K562 (cell line): Measurements from ENCODE around the gene OR4C5. TPM values are rescaled to one million over a fixed set of nuclear protein-coding genes. Genes with fewer than 3 reads are reported as not detected.

Experiments used
- ATAC-seq: fragments of 200-7000 bp; cut with Tn5 transposase; 3 replicates; pipeline ENCODE4 v1.9.1; 2020; ENCODE audit warnings: moderate library complexity
- Bru-seq: library from RNA; stranded (reverse); fragments of 400-500 nt; gene quantifications from one replicate; lab custom pipeline; 2021; lab: Mats Ljungman, UMichigan
- BruChase-seq, 2 experiments: library from RNA; stranded (reverse); fragments of 400-500 nt; gene quantifications; one replicate each; lab custom pipeline; 2021; lab: Mats Ljungman, UMichigan
- BruUV-seq: library from RNA; stranded (reverse); fragments of 400-500 nt; replicated peaks from 2 replicates; lab custom pipeline; 2021; lab: Mats Ljungman, UMichigan
- CTCF ChIA-PET: fragments of 300-600 bp; formaldehyde crosslinking; extraction: SDS; loops from one replicate; lab custom pipeline; 2021; ENCODE audit warnings: low intra/inter-chr PET ratio; lab: Yijun Ruan, JAX
- POLR2A ChIA-PET: fragments of 300-600, 350-650 bp; sonication (Branson Sonifier 250); formaldehyde crosslinking; extraction: SDS; loops from one replicate; lab custom pipeline; 2021; ENCODE audit warnings: antibody characterized with exemption, inconsistent platforms; lab: Yijun Ruan, JAX
- DNase-seq, 4 experiments: peaks; one replicate each; pipeline versions ENCODE4 v3.0.0 to v3.0.0-alpha.2; 2011 to 2018; ENCODE audit warnings: low spot score in 3 of 4, mixed read lengths in 3 of 4; ENCODE audit errors: extremely low read depth in 1 of 4
- FAIRE-seq: peaks from 2 replicates; lab custom pipeline; 2011; peaks lifted over from hg19 to GRCh38; lab: Jason Lieb, UNC
- H2AFZ ChIP-seq: 2 replicates; pipeline ENCODE4 v1.6.0; 2011; ENCODE audit warnings: low read depth, low read length, control low read depth, inconsistent platforms
- H3K27ac ChIP-seq: fragments of 200-600 bp; 3 replicates; pipeline ENCODE4 v1.8.0; 2011; ENCODE audit warnings: low read depth, mild to moderate bottlenecking, control low read depth, inconsistent platforms, low read length, moderate library complexity, mixed read lengths; ENCODE audit errors: extremely low read depth
- H3K27me3 ChIP-seq, 2 experiments: fragments of 300-600 bp in 1 of 2; 2 replicates in 1 of 2; 3 replicates in 1 of 2; pipeline versions ENCODE4 v1.6.0 to v1.8.0; 2011; ENCODE audit warnings: inconsistent platforms in 2 of 2, low read length in 2 of 2, mild to moderate bottlenecking in 1 of 2, mixed read lengths in 1 of 2, moderate library complexity in 1 of 2; ENCODE audit not compliant: control insufficient read depth in 2 of 2, insufficient read depth in 2 of 2
- H3K36me3 ChIP-seq: fragments of 300-600 bp; 3 replicates; pipeline ENCODE4 v1.8.0; 2011; ENCODE audit warnings: mild to moderate bottlenecking, low read length, inconsistent platforms; ENCODE audit not compliant: control insufficient read depth, insufficient read depth
- H3K4me1 ChIP-seq, 2 experiments: fragments of 200-600 bp in 1 of 2; replicated peaks in 1 of 2; 2 replicates in 1 of 2; 3 replicates in 1 of 2; pipeline versions ENCODE4 v1.5.1 to v1.8.0; 2011; ENCODE audit warnings: inconsistent platforms in 2 of 2, low read length in 2 of 2, mild to moderate bottlenecking in 1 of 2, mixed read lengths in 1 of 2, moderate library complexity in 1 of 2; ENCODE audit not compliant: control insufficient read depth in 2 of 2, insufficient read depth in 2 of 2
- H3K4me2 ChIP-seq: 2 replicates; pipeline ENCODE4 v1.6.1; 2011; ENCODE audit warnings: low read length, control low read depth, inconsistent platforms, mixed read lengths; ENCODE audit not compliant: insufficient read depth
- H3K4me3 ChIP-seq: fragments of 200-600 bp; sonication (generic), shearing (Covaris generic); 2 replicates; pipeline ENCODE4 v1.5.1; 2016; ENCODE audit warnings: control low read depth, inconsistent platforms
- H3K79me2 ChIP-seq: fragments of 200-600 bp; 3 replicates; pipeline ENCODE4 v1.8.0; 2011; ENCODE audit warnings: low read length, inconsistent platforms; ENCODE audit not compliant: control insufficient read depth, insufficient read depth
- H3K9ac ChIP-seq, 2 experiments: 2 replicates each; pipeline versions ENCODE4 v1.6.0 to v1.6.1; 2011; ENCODE audit warnings: low read depth in 2 of 2, low read length in 2 of 2, control low read depth in 1 of 2, inconsistent platforms in 1 of 2, mild to moderate bottlenecking in 1 of 2, mixed read lengths in 1 of 2; ENCODE audit not compliant: insufficient read depth in 1 of 2
- H3K9me1 ChIP-seq: one replicate; pipeline ENCODE4 v1.6.0; 2011; ENCODE audit warnings: inconsistent platforms, mild to moderate bottlenecking, low read length, moderate library complexity; ENCODE audit not compliant: control insufficient read depth, insufficient read depth
- H3K9me3 ChIP-seq: replicated peaks from 2 replicates; pipeline ENCODE4 v1.5.1; 2011; ENCODE audit warnings: low read depth, low read length, inconsistent platforms; ENCODE audit not compliant: control insufficient read depth, insufficient read depth
- H4K20me1 ChIP-seq: replicated peaks from 2 replicates; pipeline ENCODE4 v1.6.1; 2011; ENCODE audit warnings: low read length, inconsistent platforms, mixed read lengths; ENCODE audit not compliant: control insufficient read depth, insufficient read depth
- CREM ChIP-seq: IDR thresholded peaks from 2 replicates; pipeline ENCODE4 v1.6.1; 2014; ENCODE audit warnings: antibody characterized with exemption, low read depth
- DNMT1 ChIP-seq: fragments of 450-650 bp; IDR thresholded peaks from 2 replicates; pipeline ENCODE4 v1.6.1; 2016; ENCODE audit warnings: antibody characterized with exemption, mild to moderate bottlenecking
- HNRNPL ChIP-seq: fragments of 200-400 bp; formaldehyde crosslinking; IDR thresholded peaks from 2 replicates; pipeline ENCODE4 v1.6.1; 2017; ENCODE audit warnings: low read depth, mild to moderate bottlenecking, low read length
- IFI16 ChIP-seq: fragments of 250-450 bp; sonication (Bioruptor Pico); IDR thresholded peaks from 2 replicates; pipeline ENCODE4 v2.1.2; 2022; ENCODE audit warnings: mild to moderate bottlenecking, inconsistent platforms
- RNF2 ChIP-seq: sonication (generic); IDR thresholded peaks from 2 replicates; pipeline ENCODE4 v1.6.1; 2016
- TFAM ChIP-seq: fragments of 250-450 bp; sonication (Bioruptor Pico); conservative IDR thresholded peaks from 2 replicates; pipeline ENCODE4 v1.5.0; 2021; ENCODE audit warnings: mild to moderate bottlenecking, moderate library complexity
- ZNF143 ChIP-seq: sonication (generic); formaldehyde crosslinking; IDR thresholded peaks from 2 replicates; pipeline ENCODE4 v1.9.0; 2022; ENCODE audit warnings: mild to moderate bottlenecking, missing genetic modification reagents
- ZNF408 ChIP-seq: fragments of 250-450 bp; sonication (Bioruptor Pico); IDR thresholded peaks from 2 replicates; pipeline ENCODE4 v1.4.0; 2020; ENCODE audit warnings: low read depth, mild to moderate bottlenecking, moderate library complexity
- WGBS: fragments of 100-300 bp; shearing (Covaris generic); methylation state at CpG from one replicate; pipeline ENCODE4 v1.1.6; 2016; ENCODE audit warnings: low coverage, mixed read lengths; ENCODE audit not compliant: insufficient coverage; ENCODE audit errors: missing lambda C conversion rate; 5-methylcytosine and 5-hydroxymethylcytosine counted together
- in situ Hi-C: fragments of 300-500 bp; cut with MboI; formaldehyde crosslinking; loops from 4 replicates; pipeline ENCODE4 v1.15.0; 2018; ENCODE audit warnings: inconsistent platforms, mixed read lengths
- intact Hi-C: fragments of 100-400 bp; cut with micrococcal nuclease; formaldehyde crosslinking; loops from 2 replicates; pipeline ENCODE4 v1.14.2; 2022
- long read RNA-seq, 3 experiments: library from polyadenylated mRNA in 2 of 3; library from RNA in 1 of 3; unstranded in 2 of 3; stranded (forward) in 1 of 3; transcript quantifications; one replicate each; pipeline ENCODE4 v2.0.0, GENCODE V29; 2019 to 2022
- polyA minus RNA-seq, 3 experiments: library from RNA; depleted of rRNA, polyadenylated mRNA; stranded (reverse); fragments of >200 nt; gene quantifications; 2 replicates each; pipeline ENCODE4 v1.2.3, GENCODE V29; 2011
- polyA plus RNA-seq, 8 experiments: library from polyadenylated mRNA; depleted of rRNA in 4 of 8; stranded (reverse) in 5 of 8; unstranded in 3 of 8; fragments of >200 nt; fragmentation: Nextera tagmentation in 2 of 8; fragmentation: Illumina TruSeq in 1 of 8; extraction: Ambion mirVana in 2 of 8; extraction: Trizol in 1 of 8; gene quantifications; 2 replicates each; pipeline versions ENCODE4 v1.2.1 to v1.2.3, GENCODE V29; 2011 to 2014; ENCODE audit warnings: inconsistent platforms in 1 of 8, missing spikeins in 1 of 8
- total RNA-seq, 7 experiments: library from RNA; depleted of rRNA in 6 of 7; stranded (reverse); fragments of >200 nt in 6 of 7; fragmentation: Illumina TruSeq in 2 of 7; extraction: Trizol in 2 of 7; gene quantifications; 2 replicates each; pipeline versions ENCODE4 v1.2.1 to v1.2.3, GENCODE V29; 2011 to 2021; ENCODE audit warnings: low replicate concordance in 1 of 7
- TF ChIP-seq, protein P1 (sequence below): fragments of 250-450 bp; sonication (Bioruptor Pico); IDR thresholded peaks from 2 replicates; pipeline ENCODE4 v1.8.0; 2021; ENCODE audit warnings: moderate library complexity, mild to moderate bottlenecking, inconsistent platforms
- TF ChIP-seq, protein P2 (sequence below), 3 experiments: fragments of 200-800 bp in 1 of 3; sonication (Bioruptor generic) in 1 of 3; sonication (generic) in 1 of 3; formaldehyde crosslinking in 1 of 3; IDR thresholded peaks; 2 replicates each; pipeline versions ENCODE4 v1.6.1 to v1.8.0; 2016 to 2022; ENCODE audit warnings: mild to moderate bottlenecking in 2 of 3, missing compliant biosample characterization in 2 of 3, missing genetic modification characterization in 2 of 3, missing genetic modification reagents in 1 of 3
- TF ChIP-seq, protein P3 (sequence below): fragments of 250-450 bp; sonication (Bioruptor Pico); IDR thresholded peaks from 2 replicates; pipeline ENCODE4 v1.4.0; 2020; ENCODE audit warnings: mild to moderate bottlenecking
- TF ChIP-seq, protein P4 (sequence below): sonication (generic); formaldehyde crosslinking; IDR thresholded peaks from 2 replicates; pipeline ENCODE4 v1.8.0; 2022; ENCODE audit warnings: missing genetic modification reagents, mild to moderate bottlenecking, borderline replicate concordance

OR4C5 gene
- not detected in 2 replicates for total RNA-seq (2011; cell fraction: chromatin; rRNA removed; ENCODE audit: low replicate concordance)
- not detected in 2 replicates for total RNA-seq (2011; cell fraction: nucleolus; rRNA removed)
- not detected in 2 replicates for total RNA-seq (2011; cell fraction: nucleoplasm; rRNA removed)
- total RNA-seq (2014; rRNA removed) (not detected in 2 replicates), total RNA-seq (2014; rRNA removed; fragmentation: Illumina TruSeq; extraction: Trizol) (not detected in 2 replicates), total RNA-seq (2015; rRNA removed; fragmentation: Illumina TruSeq; extraction: Trizol) (not detected in 2 replicates), total RNA-seq (2021) (not detected in 2 replicates), polyA plus RNA-seq (2011; rRNA removed) (not detected in 2 replicates), polyA plus RNA-seq (2014; fragmentation: Illumina TruSeq; extraction: Trizol) (not detected in 2 replicates), polyA plus RNA-seq (2014; fragmentation: Nextera tagmentation; extraction: Ambion mirVana) (not detected), polyA plus RNA-seq (2014; rRNA removed) (not detected in 2 replicates), polyA minus RNA-seq (2011; rRNA and poly(A)+ RNA removed) (not detected in 2 replicates), Bru-seq, nascent RNA (not detected), BruChase-seq, experiment 1, labeled RNA remaining after a 2-hour chase (not detected), BruChase-seq, experiment 2, labeled RNA remaining after a 6-hour chase (not detected)
- not detected in 2 replicates for polyA plus RNA-seq (2011; cell fraction: cytosol; rRNA removed)
- polyA plus RNA-seq (2011; cell fraction: nucleus; rRNA removed): not detected in 2 replicates
- polyA plus RNA-seq (2012): not detected in 2 replicates
- not detected in 2 replicates for polyA minus RNA-seq (2011; cell fraction: cytosol; rRNA and poly(A)+ RNA removed)
- polyA minus RNA-seq (2011; cell fraction: nucleus; rRNA and poly(A)+ RNA removed): not detected in 2 replicates
- long read RNA-seq, experiment 1: 0 reads
- long read RNA-seq, experiment 2: 0 reads
- long read RNA-seq, experiment 3: 0 reads

DNA sequence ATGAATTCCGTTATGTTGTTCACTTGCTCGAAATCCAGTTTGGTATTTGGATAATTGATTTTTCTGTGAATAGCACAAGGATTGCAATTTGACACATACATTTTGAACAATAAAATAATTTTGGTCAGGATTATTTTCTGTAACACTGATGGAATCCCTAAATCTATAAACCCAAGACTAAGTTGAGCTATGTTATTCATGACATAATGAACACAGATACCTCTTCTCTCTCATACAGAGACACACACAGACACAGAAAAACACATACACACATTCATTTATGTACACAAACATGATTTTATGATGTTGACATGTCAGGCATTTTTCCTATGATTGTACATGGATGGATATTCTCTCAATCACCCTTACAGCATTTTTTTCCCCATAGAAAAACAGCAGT is at the start of gene OR4C5:
TSS of gene OR4C5 (minus strand) at position 101 of the 400 bp plus-strand sequence. CDS start at position 101, 0 bp downstream.
- Histone ChIP-seq H3K79me2 (no peaks in the 10 kb centered on the region), H3K27ac (no peak within 1 kb of the TSS), H2AFZ (no peak within 1 kb of the TSS), H3K9me3 (no peaks in the 10 kb centered on the region), H3K36me3 (no peaks in the 10 kb centered on the region), H4K20me1 (no peaks in the 10 kb centered on the region), H3K4me3 (no peak within 1 kb of the TSS), H3K4me2 (no peak within 1 kb of the TSS), H3K9ac (no peak within 1 kb of the TSS), H3K4me1 (no peaks in the 10 kb centered on the region), H3K27me3 (no peaks in the 10 kb centered on the region), H3K9me1 (no peaks in the 10 kb centered on the region)
- ChIA-PET CTCF (no interaction called here), POLR2A (no interaction called here)
- intact Hi-C loops (no loop called here), in situ Hi-C loops (no loop called here)
- 0% methylated on average over 2 of the region's 2 CpGs for WGBS
- no peak for ATAC-seq
- no peak for DNase-seq
- FAIRE-seq: no peak
- TF ChIP-seq, protein P1, sequence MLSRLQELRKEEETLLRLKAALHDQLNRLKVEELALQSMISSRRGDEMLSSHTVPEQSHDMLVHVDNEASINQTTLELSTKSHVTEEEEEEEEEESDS (CRISPR knock-in tag): no peak
- TF ChIP-seq, protein P2, sequence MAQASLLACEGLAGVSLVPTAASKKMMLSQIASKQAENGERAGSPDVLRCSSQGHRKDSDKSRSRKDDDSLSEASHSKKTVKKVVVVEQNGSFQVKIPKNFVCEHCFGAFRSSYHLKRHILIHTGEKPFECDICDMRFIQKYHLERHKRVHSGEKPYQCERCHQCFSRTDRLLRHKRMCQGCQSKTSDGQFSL (CRISPR knock-in tag; IDR thresholded peaks at IDR 0.05): no peak
- TF ChIP-seq, protein P2 (tag; IDR thresholded peaks at IDR 0.05): no peak
- TF ChIP-seq DNMT1 (no peak), ZNF408 (CRISPR knock-in tag) (no peak), HNRNPL (no peak), RNF2 (no peak), IFI16 (CRISPR knock-in tag) (no peak), ZNF143 (CRISPR knock-in tag) (no peak), TFAM (no peak), CREM (no peak)
- TF ChIP-seq, protein P3, sequence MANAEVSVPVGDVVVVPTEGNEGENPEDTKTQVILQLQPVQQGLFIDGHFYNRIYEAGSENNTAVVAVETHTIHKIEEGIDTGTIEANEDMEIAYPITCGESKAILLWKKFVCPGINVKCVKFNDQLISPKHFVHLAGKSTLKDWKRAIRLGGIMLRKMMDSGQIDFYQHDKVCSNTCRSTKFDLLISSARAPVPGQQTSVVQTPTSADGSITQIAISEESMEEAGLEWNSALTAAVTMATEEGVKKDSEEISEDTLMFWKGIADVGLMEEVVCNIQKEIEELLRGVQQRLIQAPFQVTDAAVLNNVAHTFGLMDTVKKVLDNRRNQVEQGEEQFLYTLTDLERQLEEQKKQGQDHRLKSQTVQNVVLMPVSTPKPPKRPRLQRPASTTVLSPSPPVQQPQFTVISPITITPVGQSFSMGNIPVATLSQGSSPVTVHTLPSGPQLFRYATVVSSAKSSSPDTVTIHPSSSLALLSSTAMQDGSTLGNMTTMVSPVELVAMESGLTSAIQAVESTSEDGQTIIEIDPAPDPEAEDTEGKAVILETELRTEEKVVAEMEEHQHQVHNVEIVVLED (CRISPR knock-in tag): no peak
- TF ChIP-seq, protein P4, sequence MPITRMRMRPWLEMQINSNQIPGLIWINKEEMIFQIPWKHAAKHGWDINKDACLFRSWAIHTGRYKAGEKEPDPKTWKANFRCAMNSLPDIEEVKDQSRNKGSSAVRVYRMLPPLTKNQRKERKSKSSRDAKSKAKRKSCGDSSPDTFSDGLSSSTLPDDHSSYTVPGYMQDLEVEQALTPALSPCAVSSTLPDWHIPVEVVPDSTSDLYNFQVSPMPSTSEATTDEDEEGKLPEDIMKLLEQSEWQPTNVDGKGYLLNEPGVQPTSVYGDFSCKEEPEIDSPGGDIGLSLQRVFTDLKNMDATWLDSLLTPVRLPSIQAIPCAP (CRISPR knock-in tag): no peak
- no TSS peak for BruUV-seq
